GM20431 (cell line): ENCODE measurements around the gene AMFR.

Source experiments
- in situ Hi-C: fragments of 300-500 bp; cut with MseI, MboI; formaldehyde crosslinking; loops from one replicate; pipeline ENCODE4 v1.15.0; 2020; ENCODE audit warnings: low sequenced_read_pairs; ENCODE audit not compliant: unreplicated experiment

The AMFR gene

DNA sequence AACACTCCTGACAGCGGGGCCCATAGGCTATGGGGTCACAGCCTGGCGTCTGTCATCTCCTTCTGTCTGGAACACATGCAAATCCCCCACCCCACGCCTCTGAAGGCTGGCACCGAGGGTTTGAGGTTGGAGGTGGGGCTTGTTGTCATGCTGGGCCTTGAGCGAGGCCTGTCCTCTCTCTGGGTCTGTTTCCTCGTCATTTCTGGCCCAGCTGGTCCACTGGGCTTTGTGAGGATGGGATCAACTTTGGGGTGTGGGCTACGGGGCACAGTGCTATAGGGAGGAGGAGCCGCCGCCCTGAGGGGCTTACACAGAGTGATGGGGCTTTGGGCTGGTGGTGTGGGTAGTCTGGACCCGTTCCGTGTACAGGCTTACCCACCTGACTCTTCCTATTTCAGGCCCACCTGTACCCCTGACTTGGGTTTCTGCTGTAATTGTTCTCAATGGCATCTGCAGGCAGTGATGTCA lies 87.5 kb downstream of the AMFR start:
- in situ Hi-C loops, result no loop called here

DNA sequence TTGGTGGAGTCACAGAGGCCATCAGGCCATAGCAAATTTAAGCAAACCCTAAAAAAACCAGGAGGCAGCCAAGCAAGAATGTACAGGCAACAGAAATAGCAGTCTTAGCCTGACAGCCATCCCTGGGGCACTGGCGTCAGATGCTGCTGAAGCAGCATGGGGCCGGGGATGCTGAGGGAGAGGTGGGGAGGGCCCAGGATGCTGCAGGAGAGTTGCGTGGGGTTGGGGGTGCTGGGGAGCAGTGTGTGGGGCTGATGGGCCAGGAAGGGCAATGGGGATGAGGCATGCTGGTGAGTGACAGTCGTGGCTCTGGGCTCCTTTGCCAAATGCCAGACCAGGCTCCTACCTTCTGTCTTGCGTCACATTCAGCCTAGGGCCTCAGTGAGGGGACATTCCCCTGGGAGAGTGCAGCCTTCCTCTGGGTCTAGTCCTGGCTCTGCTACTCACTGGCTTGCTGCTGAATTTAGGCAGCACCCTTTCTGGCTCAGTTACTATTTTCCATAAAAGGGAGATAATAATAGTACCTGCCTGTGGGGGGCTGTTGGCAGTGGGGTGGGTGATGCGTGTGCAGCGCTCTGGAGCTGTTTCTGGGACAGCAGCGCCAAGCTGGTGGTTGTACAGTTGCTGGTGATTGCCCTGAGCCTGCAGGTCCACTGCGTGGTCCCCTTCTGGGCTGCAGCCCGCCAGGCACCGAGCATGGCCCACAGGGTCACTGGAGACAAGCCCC lies 88.1 kb downstream of the AMFR start:
- in situ Hi-C loops, result no loop called here

- in situ Hi-C loops, result no loop called here
Measured at GRCh38 chr16:56336711-56337110, 88.6 kb downstream of the AMFR start.

GRCh38 chr16:56336071-56336688 lies 89.2 kb downstream of the AMFR start:
- in situ Hi-C loops, result no loop called here

DNA sequence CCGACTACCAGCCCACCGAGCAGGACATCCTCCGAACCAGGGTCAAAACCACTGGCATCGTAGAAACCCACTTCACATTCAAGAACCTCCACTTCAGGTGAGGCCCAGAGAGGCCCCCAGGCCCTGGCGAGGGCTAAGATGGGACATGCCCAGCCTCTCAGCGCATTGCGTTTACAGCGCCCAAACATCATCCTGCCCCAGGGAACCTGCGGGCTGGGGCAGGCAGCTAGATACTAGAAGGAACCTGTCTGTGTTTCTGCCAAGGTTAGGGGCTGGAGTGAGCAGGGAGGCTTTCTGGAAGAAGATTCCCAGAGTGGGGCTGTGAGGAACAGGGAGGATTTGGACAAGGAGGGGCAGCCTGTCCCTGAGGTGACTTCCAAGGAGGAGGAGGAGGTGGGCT lies 90.6 kb downstream of the AMFR start:
- in situ Hi-C loops, result no loop called here

DNA sequence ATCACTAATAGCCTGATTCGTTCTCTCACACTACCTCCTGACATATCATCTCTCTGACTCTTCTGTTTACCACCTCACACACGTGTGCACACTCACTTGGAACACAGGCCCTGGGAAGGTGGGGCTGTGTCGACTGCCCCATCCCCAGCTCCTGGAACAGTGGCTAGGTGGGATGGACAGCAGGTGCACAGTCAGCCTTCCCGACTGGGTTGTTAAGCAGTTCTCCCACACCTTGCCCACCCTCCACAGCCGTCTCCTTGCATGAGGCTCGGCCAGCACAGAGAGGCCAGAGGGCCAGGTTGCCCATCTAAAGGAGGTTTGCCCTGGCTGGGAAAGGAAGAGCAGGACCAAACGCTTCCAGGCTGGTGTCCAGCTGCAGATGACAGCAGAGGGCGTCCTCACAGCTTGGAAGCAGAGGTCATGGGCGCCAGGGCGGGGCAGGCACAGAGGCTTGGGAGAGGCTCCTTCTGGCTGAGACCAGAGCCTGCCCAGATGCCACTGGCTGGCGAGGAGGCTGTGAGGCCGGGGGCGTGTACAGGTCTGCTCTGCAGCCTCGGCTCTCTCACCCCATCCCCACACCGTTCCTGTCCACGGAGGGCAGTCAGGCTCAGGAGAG lies 92.8 kb downstream of the AMFR start:
- in situ Hi-C loops, result no loop called here

GRCh38 chr16:56331915-56332314 lies 93.4 kb downstream of the AMFR start:
- in situ Hi-C loops, result no loop called here

DNA sequence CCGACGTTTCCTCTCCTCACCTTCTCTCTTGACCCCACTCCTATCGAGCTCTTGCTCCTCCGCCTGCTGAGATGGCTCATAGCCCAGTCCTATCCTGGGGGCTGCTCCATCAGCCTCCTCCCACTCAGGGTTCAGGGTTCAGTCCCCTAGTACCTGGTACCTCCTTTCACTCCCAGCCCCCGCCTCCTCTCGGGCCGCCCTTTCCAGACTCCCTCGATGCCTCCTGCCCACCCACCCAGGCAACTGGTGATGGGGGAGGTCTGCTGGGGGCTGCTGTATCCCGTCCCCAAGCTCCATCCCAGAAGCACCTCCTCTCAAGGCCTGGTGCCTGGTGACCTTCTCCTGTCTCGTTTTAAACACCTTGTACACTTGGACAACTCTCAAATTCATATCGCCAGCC lies 93.9 kb downstream of the AMFR start:
- in situ Hi-C loops, result no loop called here

DNA sequence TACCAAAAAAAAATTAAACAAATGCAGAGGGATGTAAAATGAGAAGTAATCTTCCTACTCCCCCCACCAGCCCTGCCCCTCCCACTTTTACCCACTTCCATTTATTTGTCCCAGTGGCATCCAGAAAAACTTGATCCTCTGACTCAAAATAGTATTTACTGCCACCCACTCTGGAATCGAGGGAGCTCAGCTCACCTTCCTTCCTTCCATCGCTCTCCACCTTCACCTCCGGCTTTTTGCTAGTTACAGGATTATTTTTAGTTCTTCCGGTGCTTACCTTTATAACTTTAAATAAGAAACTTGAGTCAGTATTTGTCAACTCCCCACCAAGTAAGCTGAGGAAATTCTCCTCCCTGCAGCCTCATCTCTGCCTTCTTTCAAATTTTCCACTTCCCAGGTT lies 94.9 kb downstream of the AMFR start:
- in situ Hi-C loops, result no loop called here

GRCh38 chr16:56329887-56330286 lies 95.5 kb downstream of the AMFR start:
- in situ Hi-C loops, result no loop called here

DNA sequence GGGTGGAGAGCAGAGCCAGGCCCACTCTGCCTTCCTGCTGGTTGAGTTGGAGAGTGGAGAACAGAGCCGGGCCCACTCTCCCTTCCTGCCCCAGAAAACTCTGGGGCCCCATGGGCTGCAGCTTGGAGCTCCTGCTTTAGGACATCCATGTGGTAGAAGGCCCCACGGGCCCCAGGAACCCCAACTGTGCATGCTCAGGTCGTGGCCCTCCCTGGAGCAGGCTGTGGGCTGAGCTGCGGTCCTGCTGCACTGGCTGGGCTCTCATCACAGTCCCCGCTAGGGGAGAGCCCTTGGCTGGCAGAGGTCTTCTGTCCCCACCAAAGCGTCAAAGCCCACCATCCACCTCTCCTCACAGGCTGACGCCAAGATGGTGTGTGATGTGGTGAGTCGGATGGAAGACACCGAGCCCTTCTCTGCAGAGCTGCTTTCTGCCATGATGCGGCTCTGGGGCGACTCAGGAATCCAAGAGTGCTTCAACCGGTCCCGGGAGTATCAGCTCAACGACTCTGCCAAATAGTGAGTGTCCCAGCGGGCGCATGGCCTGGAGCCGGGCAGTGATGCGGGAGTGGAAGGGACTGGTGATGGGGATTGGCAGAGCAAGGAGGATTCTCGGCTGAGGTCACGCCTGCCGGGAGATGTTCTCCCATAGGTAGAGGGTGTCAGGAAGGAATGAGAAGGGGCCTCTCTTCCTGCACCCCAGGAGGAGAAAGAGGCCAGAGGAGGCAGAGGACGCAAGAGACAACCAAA lies 96.9 kb downstream of the AMFR start:
- in situ Hi-C loops, result no loop called here

GRCh38 chr16:56327929-56328258 lies 97.5 kb downstream of the AMFR start:
- in situ Hi-C loops, result no loop called here

- in situ Hi-C loops, result no loop called here
Measured at GRCh38 chr16:56327071-56327928, 98.0 kb downstream of the AMFR start.

- in situ Hi-C loops, result no loop called here
Measured at GRCh38 chr16:56325956-56326355, 99.4 kb downstream of the AMFR start.

DNA sequence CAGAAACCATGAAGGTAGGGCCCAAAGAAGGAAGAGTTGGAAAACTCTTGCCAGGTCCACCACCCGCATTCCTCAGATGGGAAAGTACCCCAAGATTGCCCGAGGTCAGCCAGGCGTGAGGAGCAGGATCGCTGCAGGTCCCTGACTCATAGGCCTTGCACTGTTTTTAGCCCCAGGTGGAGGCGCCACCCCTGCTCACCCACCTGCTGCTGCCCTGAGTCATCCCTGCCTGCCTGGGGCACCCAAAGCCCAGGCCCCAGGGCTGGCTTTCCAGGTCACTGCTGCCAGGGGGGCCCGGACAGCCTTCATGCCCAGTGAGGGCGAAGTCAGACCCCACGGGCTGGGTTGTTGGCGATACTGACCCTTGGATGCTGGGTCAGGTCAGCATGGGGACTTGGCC lies 100.9 kb downstream of the AMFR start:
- in situ Hi-C loops, result loop anchor here (25.0 kb wide), 1 partner anchor 387 kb away; no protein-coding TSS in a partner anchor

GRCh38 chr16:56321571-56321970 lies 103.8 kb downstream of the AMFR start:
- in situ Hi-C loops, result loop anchor here (25.0 kb wide), 1 partner anchor 384 kb away; no protein-coding TSS in a partner anchor

GRCh38 chr16:56320811-56321558 lies 104.4 kb downstream of the AMFR start:
- in situ Hi-C loops, result loop anchor here (25.0 kb wide), 1 partner anchor 384 kb away; no protein-coding TSS in a partner anchor

GRCh38 chr16:56320056-56320455 lies 105.3 kb downstream of the AMFR start:
- in situ Hi-C loops, result loop anchor here (25.0 kb wide), 1 partner anchor 383 kb away; no protein-coding TSS in a partner anchor

DNA sequence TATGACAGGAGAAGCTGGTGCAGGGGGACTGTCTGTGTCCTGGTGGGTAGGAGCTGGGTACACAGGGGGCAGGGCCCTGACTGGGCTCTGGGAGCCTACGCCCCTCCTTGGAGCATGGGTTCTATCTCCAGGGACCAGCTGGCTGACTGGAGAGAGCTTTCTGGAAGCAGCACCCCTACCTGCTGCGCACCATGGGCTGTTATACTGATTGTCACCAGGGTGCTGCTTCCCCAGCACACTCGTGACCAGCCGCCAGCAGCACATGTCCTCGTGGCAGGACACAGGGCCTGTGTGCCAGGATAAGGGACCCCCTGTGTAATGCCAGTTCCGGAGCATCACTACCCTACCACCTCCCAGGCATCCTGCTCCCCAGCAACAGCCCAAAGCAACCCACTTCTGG lies 106.0 kb downstream of the AMFR start:
- in situ Hi-C loops, result loop anchor here (25.0 kb wide), 1 partner anchor 382 kb away; no protein-coding TSS in a partner anchor
